RCC 7860 (cell line): ENCODE results near the gene CHAC1.
"Not testable (repeated sequence)": the region's sequence is repeated elsewhere in the genome, so short reads cannot be mapped to it uniquely, and the experiment has no call there.

Experiments
- DNase-seq: peaks from one replicate; pipeline ENCODE4 v3.0.0-alpha.2; 2015; ENCODE audit warnings: low spot score
- FAIRE-seq: peaks from 2 replicates; lab custom pipeline; 2012; peaks lifted over from hg19 to GRCh38; lab: Jason Lieb, UNC

Gene CHAC1

DNA sequence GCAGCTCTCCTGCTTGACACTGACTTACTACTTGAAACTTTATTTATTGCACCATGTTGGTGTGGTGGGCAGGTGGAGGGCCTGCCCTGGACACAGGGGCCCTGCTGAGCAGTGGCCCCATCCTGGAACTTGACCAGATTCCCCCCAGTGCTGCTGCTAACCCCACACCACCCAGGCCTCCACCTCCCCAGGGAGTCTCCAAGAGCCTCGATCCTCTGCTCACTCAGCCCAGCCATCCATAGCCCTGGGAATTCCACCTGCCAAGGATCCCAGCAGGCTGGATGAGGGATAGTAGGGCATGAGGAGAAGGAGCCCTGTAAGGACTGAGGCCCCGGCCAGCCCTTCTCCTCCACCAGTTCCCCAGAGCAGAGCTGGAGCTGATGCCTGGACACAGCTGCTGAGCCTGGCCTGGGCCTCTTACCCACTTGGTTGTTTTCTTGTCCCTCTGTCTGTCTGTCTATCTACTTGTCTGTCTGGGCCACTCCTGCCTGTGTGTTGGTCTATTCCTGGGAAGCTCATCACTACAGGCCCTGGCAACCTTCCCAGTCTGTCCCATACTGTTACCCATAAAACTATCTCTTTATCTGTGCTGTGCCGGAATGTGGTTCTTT, 2.8 kb downstream of the CHAC1 start:
- DNase-seq (no peak), FAIRE-seq (no peak)

DNA sequence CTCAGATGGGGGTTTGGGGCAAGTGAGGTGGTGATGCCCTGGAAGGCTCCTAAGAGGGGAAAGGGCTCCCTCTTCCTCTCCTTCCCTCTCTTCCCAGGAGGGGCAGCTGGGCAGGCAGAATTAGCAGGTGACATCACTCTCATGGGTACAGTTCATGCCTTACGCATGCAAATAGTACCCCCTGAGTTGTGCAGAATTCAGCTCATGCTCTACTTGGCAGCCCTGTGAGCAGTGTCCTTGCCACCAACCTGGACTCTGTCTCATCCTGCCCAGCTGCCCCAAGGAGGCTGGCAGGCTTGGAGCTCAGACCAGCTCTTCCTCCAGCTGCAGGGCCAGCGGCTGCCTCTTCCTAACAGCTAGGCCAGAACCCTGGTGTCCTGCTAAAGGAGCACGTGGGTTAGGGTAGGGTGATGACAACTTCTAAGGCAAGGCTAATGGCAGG, 3.3 kb downstream of the CHAC1 start:
- FAIRE-seq, result no peak
- DNase-seq, result no peak

DNA sequence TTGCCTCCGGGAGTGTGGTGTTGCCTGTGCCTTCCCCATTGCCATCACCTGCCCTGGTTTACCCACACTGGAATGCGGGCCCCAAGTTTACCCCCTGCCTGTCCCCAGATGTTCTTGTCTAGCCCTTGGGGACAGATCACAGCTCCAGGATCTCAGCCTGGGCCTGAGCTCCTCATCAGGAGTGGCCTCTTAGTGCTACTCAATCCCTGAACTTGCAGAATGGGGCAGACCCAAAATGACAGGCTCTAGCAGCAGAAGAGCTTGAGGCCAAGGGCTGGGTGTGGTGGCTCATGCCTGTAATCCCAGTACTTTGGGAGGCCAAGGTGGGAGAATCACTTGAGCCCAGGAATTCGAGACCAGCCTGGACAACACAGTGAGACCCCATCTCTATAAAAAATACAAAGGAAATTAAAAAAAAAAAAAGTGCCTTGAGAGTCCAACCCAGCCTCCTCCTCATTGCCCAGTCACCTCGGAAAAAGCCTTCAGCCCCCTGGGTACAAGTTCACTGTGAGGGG, 3.8 kb downstream of the CHAC1 start:
- FAIRE-seq, result no peak

GRCh38 chr15:40957581-40958051, 4.3 kb downstream of the CHAC1 start:
- FAIRE-seq, result no peak
- no peak for DNase-seq

More for the DNA sequence above, 3.8 kb downstream of the CHAC1 start:
- DNase-seq, result no peak

- no peak for DNase-seq
- no peak for FAIRE-seq
Observed at GRCh38 chr15:40958146-40958545, 4.9 kb downstream of the CHAC1 start.

DNA sequence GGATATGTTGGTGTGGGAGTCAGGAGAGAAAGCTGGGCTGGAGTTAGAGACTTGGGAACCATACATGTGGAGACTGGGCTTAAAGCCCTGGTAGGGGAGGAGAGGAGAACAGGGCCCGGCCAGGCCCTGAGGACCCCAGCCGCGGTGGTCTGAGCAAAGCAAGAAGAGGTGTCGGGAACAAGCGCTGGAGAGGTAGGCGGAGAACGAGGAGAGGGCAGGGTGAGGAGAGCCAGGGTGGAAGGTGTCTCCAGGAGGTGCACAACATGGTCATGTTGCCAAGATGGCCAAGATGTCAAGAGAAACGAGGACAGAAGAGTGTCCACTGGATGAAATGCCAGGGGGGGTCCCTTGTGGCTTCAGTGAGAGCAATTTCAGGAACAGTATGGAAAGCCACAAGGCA, 5.5 kb downstream of the CHAC1 start:
- DNase-seq (no peak), FAIRE-seq (no peak)

DNA sequence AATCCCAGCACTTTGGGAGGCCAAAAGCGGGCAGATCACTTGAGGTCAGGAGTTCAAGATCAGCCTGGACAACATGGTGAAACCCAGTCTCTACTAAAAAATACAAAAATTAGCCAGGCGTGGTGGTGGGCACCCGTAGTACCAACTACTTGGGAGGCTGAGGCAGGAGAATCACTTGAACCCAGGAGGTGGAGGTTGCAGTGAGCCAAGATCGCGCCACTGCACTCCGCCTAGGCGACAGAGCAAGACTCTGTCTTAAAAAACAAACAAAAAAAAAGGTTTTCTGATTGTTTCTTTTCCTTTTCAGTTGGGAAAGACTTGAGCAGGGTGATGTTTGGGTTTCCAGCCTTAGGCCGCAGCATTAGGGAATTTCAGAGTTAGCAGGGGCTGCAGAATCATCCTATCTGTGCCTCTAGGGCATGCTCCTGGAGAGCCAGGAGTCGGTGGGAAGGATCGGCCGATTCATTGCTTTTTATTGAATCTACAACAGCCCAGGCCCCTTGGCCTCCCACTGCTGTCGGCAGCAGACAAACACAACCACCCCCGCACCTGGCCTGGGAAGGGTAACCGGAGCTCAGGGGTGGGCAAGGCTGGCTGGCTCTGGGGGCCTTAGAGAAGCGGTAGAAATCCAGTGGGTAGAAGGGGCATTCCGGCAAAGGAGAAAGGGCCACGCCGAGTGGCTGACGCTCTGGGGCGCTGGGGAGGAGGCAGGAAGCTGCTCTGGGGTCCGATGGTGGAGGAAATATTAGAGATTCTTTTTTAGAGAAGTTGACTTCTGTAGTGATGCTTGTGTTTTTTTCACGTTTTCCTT, 6.3 kb downstream of the CHAC1 start:
- DNase-seq (no peak), FAIRE-seq (no peak)

DNA sequence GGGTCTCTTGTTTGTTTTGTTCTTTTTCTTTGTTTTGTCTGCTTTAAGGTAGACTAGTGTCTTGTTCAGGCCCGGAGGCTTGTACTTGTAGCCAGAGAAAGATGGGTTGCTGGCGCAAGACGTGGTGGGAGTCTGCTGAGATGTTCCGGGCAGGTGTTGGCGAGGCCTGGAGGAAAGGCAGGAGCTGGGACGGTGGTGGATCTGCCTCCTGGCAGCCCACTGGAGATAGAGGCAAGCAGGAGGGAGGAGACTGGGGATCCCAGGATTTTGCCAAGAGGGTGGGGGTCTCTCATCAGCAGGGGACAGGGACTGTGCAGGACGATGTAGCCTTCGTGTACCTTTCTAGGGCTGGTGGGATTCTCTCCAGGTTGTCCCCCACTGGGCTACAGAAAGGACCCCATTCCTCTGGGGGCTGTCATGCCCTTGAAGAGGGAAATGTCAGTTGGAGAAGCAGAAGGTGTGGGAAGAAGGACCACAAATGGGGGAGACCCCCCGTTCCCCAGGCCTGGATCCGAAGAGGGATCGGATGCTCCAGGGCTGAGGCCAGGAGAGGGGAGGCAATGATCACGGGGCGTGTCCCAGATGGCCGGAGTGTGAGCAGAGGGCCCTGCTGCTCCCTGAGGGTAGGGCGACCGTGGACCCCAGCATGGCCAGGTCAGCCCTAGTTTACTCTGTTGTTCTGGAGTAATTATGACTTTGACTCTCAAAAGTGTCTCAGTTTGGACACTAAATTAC, 7.0 kb downstream of the CHAC1 start:
- FAIRE-seq, result no peak
- no peak for DNase-seq

DNA sequence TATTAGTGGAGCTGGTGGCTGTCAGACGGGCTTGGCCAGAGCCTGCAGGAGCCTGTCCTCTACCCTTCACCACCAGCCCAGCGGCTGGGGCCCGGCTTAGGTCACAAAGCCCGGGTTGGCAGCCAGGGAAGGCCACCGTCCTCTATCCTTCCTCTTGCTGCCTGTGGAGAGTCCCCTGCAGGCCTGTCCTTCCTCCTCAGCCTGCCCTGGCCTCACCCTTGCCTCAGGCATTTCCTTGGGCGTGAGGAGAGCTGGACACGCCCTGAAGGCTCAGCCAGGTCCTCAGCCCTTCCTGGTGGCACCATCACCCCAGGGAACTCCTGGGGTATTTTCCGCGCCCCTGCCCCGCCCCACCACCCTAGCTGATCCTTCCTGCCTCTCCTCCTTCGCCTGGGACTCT, 7.7 kb downstream of the CHAC1 start:
- DNase-seq, result no peak
- no peak for FAIRE-seq

DNA sequence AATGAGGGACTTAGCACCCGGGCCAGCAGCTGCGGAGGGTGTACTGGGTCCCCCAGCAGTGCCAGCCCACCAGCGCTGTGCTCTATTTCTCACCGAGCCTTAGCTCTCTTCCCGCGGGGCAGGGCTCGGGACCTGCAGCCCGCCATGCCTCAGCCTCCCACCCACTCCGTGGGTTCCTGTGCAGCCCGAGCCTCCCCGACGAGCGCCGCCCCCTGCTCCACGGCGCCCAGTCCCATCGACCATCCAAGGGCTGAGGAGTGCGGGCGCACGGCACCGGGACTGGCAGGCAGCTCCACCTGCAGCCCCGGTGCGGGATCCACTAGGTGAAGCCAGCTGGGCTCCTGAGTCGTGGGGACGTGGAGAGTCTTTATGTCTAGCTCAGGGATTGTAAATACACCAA, 8.5 kb downstream of the CHAC1 start:
- not testable (repeated sequence) for DNase-seq, FAIRE-seq

DNA sequence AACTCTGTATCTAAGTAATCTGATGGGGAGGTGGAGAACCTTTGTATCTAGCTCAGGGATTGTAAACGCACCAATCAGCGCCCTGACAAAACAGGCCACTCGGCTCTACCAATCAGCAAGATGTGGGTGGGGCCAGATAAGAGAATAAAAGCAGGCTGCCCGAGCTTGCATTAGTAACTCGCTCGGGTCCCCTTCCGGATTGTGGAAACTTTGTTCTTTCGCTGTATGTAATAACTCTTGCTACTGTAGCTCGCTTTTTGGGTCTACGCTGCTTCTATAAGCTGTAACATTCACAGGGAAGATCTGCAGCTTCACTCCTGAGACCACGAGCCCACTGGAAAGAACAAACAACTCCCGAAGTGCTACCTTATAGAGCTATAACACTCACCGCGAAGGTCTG, 9.0 kb downstream of the CHAC1 start:
- DNase-seq, FAIRE-seq: not testable (repeated sequence)

- FAIRE-seq, result no peak
Observed at GRCh38 chr15:40963201-40963600, 9.9 kb downstream of the CHAC1 start.

DNA sequence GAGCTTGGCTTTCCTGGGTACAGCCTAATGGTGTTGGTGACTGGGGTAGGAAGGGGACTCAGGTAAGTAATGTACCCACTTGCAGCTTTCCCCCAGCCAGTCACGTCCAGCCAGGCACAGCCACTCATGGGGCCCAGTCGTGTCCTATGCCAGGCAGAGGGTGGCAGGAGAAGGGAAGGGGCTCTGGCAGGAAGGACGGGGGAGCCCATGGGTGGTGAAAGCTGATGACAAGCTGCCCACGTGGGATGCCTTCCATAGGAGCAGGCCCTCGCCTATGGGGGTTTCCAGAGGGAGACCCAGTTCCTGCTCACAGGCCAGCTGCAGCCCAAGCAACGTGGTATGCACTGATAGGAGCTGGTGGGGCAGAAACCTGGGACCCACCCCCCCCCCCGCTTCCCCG, 10.7 kb downstream of the CHAC1 start:
- no peak for DNase-seq

More at GRCh38 chr15:40963201-40963600, 9.9 kb downstream of the CHAC1 start:
- no peak for DNase-seq

GRCh38 chr15:40964634-40965033, 11.4 kb downstream of the CHAC1 start:
- FAIRE-seq, result no peak
- DNase-seq, result no peak

More for the DNA sequence above, 10.7 kb downstream of the CHAC1 start:
- FAIRE-seq, result no peak

GRCh38 chr15:40968290-40969085, 15.2 kb downstream of the CHAC1 start:
- DNase-seq (no peak), FAIRE-seq (no peak)

DNA sequence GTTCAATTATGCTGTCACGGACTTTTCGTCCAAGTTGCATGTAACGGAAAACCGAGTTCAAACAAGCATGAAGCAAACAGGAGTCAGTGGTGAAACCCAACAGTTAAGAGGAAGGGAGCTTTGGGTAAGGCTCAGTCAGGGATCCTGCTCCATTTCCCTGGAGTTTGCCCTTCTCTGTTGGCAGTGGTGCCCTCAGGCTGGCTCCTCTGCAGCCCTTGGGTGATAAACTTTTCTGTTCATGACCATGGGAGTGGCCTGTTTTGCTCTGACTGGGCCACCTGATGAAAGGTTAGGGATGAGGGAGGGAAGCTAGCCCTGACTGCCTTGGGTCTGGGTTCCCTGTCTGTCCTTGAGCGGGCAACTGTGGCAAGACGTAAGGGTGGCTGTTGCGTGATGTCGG, 16.1 kb downstream of the CHAC1 start:
- DNase-seq (no peak), FAIRE-seq (no peak)

GRCh38 chr15:40974879-40975278, 21.6 kb downstream of the CHAC1 start:
- no peak for DNase-seq
- no peak for FAIRE-seq

- DNase-seq (no peak), FAIRE-seq (no peak)
Observed at GRCh38 chr15:40976819-40977218, 23.5 kb downstream of the CHAC1 start.

- FAIRE-seq (no peak), DNase-seq (no peak)
Observed at GRCh38 chr15:40978141-40978540, 24.9 kb downstream of the CHAC1 start.

GRCh38 chr15:40978562-40978961, 25.3 kb downstream of the CHAC1 start:
- FAIRE-seq (no peak), DNase-seq (no peak)
